ENCODE measurements around the gene MMP13.
"Not testable (repeated sequence)": the region's sequence is repeated elsewhere in the genome, so short reads cannot be mapped to it uniquely, and the experiment has no call there.

Gene MMP13

DNA sequence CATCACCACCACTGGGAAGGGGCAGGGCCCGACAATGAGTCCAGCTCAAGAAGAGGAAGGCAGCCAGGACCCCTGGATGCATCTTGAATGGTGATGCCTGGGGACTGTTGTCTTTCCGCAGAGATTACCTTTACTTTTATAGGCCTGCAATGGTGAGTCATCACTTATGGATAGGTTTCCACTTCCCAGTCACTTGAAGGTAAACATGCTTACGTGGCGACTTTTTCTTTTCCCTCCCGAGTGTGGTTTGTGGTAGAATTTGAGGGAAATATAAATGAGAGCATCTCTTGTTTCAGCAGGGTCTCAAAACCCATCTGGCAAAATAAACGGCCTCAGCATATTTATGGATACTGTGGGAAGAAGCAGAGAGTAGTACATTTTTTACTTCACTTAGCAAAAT is at the start of gene MMP13:
Gene MMP13, minus strand, starts transcription at position 109 of the 400 bp plus-strand sequence. Its CDS starts 27 bp downstream, at position 82.
- DNase-seq, result peak; percentile 33

DNA sequence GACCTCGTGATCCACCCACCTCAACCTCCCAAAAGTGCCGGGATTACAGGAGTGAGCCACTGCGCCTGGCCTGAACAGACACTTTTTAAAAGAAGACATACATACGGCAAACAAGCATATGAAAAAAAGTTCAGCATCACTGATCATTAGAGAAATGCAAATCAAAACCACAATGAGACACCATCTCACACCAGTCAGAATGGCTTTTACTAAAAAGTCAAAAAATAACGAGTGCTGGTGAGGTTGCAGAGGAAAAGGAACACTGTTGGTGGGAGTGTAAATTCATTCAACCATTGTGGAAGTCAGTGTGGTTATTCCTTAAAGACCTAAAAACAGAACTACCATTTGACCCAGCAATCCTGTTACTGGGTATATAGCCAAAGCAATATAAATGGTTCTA is 48.7 kb upstream of the MMP13 start:
- DNase-seq, result not testable (repeated sequence)

DNA sequence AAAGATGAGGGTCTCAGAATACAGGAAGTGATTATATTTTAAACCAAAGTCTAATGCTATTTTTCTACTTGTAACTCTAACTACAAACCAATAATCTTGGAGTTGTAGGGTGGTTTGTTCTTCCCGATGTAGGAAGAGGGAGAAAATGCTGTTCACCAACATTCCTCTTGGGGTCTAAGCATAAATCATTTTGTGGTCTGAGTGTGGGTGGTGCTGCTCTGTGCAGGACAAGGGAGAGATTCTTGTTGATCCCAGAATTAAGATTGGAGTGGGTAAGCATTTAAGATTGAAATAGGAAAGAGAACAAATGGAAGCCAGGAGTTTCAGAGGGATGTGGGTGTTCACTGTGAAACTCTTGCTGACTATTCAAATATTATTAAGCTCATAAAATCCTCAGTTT is 38.6 kb upstream of the MMP13 start:
- DNase-seq, result no peak

DNA sequence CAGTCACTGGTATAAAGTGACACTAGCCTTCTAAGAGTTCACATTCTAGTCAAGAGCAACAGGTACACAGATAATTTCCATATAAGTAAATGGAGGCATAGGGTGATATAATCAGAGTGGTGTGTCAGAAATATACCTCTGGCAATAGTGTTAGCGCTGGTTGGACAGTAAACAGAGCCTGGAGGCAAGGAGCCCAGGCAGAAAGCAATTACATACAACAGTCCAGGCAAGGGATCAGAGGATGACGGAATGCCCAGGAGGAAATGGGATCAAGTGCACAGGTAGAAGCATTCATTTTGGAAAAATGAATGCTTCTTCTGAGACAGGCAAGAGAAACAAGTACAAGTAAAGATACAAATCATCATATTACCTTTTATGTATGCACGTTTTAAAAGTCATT is 36.2 kb upstream of the MMP13 start:
- DNase-seq, result no peak

DNA sequence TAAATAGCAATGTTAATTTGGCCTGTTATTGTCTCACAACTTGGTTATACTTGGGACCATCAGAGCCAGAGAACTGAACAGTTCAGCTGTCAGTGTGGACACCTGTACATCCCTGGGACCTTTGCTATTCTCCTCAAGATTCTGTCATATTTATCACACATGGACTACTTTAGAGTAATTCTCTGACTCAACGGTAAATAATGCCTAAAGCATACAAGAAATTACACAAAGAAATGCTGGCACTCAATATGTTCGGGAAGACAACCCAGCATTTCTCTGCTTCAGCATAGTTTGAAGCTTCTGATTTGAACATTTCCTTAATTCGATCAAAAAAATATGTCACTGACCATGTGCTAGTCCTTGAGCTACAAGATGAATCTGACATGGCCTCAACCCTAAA is 34.6 kb upstream of the MMP13 start:
- no peak for DNase-seq

DNA sequence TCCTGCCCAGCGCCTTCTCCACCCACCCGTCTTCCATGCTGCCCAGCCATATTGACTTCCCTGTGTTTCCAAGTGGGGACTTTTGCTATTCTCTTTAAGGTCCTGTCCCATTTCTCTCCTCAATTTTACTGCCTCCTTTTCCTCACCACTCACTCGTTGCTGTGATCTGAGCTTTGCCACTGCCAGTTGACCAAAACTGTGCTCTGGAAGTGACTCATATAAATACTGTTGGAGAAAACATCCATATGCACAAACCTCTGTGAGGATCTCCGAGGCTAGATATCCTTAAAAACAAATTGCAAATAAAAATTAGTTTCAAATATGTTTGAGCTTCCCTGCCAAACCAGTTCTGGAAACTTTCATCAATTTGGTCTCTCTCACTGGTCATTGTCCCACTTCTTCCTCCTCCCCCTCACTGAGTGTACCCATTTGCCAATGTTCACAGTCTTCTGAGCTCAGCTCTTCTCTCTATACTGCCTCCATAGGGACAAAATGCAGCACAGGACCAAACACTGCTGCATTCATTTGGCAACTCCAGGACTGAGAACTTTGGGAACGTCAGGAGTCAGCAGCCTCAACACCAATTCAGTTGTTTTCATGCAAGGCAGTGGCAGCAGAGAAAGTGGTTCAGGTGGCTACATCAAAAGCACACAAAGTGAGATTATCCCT is 34.0 kb upstream of the MMP13 start:
- no peak for DNase-seq

DNA sequence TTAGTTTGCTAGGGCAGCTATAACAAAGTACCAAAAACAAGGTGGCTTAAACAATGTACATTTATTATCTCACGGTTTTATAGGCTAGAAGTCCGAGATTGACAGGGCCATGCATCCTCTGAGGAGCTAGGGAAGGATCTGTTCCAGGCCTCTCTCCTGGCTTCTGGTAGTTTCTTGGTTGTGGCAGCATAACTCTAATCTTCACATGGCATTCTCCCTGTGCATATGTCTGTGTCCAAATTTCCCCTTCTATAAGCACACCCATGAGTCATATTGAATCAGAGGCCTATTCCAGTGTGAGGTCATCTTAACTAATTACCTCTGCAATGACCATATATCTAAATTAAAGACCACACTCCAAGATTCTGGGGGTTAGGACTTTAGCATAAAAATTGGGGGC is 31.3 kb upstream of the MMP13 start:
- DNase-seq, result no peak

DNA sequence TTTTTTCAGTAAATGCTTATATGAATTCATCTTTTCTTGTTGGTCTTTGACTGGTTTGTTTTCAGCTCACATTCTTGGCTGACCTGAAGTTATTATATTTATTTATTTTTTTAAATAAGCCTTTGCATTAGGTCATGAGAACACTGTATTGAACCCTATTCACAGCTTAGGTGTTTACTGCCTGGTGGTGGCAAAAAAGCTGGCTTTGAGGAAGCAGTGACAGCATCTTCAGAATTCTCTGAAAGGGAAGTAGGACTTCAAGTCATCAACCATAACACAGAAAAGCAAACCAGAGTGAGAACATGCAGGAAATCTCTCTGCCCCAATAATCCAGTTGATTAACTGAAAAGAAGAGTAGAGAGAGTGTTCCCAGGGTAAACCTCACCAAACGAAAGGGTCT is 30.3 kb upstream of the MMP13 start:
- no peak for DNase-seq

DNA sequence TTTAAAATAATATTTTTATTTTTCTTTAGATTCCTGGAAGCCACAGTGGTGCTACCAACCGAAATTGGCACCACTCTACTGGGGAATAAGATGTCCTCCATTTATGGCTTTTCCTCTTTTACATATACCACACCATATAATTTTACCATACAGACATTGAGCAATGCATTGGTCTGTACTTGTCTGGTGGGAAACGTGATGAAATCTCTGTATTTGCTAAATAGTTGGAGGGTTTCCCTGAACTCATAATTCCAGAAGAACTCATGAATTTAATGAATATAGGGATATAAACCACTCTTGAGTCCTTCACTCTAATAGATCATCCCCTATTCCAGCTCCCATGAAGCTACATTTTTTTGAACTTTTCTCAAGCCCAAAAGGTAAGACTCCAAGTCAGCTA is 28.0 kb upstream of the MMP13 start:
- no peak for DNase-seq

DNA sequence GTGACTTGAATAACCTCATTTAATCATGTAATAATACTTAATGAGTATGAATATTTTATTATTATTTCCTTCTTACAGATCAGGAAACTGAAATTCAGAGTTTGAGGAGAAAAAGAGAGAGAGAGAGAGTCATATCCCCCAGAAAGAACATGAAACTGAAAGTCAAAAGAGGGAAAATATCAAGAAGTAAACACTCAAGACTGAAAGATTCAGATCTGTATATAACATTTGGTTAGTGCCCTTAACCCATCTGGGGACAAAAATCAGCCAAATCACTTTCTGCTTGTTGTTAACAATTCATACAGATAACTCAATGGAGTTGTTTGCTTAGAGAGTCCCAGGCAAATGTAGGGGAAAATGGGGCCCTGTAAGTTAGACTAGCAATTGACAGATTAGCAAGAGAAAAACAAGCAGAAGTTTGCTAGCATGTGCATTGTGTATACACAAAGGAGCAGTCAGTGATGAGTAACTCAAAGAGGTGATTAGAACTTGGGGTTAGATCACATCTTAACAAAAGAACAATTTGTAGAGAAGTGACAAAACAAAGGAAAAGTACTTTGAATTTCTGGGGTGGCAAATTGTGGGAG is 25.9 kb upstream of the MMP13 start:
- no peak for DNase-seq

DNA sequence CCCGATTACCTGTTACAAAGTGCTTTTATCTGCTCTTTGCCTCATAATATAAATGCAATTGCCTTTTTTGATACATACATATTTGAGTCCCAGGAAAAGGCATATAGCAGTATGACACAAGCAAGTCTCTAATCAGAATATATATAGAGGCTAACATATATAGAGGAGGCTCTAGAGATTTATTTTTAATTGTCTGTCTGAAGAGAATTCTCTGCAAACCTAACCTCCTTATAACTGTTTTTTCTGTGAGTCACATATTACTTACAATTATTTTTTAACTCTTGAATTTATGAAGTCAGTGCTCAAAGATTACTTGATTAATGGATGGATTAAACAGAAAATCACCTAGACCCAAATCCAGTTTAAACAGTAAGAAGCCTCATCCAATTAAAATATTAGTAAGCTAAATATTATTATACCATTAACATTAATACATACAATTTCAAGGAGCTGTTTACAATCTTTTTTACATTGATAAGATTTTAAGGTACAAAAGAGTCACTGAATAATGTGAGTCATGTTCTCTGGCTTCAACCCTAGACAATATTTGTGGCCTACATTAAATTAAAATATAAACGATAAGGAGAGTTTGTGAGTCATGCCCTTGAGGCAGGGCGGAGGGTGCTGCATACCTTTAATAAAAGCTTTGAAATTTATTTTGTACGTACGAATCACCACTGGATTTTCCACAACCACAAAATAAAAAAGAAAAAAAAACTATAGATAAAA is 19.2 kb upstream of the MMP13 start:
- DNase-seq, result no peak

DNA sequence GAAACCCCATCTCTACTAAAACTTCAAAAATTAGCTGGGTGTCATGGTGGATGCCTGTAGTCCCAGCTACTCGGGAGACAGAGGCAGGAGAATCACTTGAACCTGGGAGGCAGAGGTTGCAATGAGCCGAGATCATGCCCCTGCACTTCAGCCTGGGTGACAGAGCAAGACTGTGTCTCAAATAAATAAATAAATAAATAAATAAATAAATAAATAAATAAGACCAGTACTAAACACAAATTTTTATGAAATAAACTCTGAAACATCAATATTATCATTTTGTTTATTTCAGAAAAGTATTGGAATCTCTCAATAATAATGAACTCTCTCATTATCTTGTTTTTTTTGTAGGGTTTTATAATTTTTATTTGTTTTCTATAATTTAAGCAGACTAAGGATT is 18.2 kb upstream of the MMP13 start:
- not testable (repeated sequence) for DNase-seq

DNA sequence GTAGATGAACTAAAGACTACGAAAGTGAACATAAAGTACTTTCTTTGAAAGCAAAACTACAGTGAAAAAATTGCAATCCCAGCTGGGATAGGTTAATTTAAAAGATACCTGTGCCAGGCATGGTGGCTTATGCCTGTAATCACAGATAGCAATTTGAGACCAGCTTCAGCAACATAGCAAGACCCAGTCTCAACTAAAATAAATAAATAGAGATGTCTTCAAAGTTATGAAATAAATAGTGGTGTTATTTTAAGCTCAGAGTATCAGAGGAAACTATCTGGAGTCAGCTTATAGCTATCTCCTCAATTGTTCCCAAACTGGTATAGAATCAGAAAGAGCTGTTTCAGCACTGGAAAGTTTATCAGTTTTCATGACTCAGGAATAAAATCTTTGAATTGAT is 17.3 kb upstream of the MMP13 start:
- no peak for DNase-seq

DNA sequence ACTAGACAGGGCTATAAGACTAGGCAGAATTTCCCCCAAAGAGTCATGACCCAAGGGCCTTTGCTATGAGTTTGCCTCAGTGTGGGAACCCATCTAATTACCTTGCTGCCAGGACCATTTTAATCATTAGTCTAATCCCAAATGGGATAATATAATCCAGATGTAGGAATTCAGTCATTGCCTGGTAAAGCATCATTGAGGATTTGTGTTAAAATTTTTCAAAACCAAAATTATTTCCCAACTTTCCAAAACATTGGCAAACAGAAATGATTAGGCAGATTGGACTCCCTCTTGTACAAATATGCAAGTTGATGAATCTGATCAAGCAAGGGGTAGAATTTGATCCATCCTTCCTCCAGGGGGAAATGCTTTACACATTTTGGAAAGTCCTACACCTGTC is 16.2 kb upstream of the MMP13 start:
- no peak for DNase-seq

DNA sequence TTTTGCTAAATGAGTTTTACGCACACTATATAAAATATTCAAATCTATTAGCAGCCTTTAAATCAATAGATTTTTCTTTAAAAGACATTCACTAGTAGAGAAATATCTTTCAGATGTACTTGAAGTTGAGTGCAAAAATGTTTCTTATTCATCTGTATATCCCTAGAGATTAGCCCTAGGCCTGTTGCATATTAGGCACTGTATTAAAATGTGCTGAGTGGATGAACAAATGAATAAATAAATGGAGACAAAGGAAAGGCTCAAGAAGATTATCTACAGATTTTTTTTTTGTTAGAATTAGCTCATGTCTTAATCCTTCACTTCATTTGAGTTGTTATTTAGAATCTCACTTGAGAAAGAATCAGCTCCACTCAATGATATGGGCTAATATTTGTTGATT is 12.0 kb upstream of the MMP13 start:
- no peak for DNase-seq

DNA sequence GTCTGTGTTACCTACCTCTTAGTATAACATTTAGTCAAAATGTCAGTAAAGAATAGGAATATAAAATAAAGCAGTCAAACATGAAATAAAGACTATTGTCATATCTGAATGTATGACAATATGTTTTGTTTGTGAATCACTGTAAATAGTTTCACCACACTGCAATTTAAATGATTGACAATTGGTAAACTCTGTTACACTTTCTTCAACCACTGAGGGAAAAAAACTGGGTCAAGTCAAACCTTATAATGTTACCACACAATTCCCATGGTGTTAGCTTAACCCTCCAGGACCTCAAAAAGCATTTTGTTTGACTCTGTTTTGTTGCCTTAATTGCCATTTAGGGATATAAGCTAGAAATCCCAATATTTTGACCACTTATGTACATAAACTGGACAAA is 10.5 kb upstream of the MMP13 start:
- no peak for DNase-seq

DNA sequence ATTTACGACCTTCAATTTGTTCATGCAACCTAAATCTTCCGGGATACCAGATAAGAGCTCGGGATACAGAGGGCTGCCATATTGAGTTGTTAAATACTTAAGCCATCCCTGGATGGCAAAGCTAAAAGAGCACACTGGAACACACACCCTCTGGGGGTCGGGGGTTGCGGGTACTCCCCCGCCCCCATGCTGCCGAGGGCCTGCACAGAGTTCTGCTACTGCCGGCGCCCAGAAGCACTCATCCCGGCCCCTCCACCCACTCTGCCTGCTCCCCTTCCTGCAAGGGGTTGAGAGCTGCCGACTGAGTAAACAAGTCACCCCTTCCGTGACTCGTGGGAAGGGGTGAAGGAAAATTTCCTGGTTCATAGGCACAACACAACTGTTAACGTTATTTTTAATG is 9.3 kb upstream of the MMP13 start:
- DNase-seq, result no peak

DNA sequence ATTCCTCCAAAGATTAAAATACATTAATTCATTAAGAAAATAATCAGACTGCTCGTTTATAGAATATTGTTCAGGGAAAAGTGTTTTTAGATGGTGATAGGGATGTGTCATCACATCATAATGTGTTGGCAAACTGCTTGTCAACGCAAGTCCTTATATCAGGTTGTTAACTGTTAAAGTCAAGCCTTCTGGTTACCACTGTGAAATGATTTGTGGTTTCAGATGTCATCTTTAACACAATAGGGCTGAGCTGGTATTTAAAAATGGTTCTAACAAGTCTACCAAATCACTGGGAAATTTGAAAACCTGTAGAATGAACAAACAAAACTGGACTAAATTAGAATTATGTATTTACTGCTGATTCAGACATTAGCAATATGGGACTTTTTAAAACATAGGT is 2.4 kb upstream of the MMP13 start:
- DNase-seq, result no peak

DNA sequence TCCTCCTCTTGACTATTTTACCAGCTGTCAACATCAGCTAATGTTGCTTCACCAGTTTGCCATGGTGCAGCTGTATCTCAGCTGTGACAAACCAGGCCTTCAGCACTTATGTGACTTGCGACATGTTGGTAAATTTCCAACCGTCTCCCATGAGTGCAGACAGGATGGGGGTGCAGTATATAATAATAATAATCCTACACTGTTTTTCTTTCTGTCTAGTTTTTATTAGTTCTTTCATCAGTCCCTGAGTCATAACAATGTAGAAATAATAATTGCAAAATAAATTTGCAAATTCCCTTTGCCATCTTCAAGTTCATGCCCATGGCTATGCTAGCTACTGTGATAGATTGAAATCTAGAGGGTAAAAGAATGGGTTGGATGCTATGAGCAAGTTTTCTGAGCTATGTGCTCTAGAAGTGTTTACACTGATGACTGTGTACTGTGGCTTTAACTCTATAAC is 4.9 kb downstream of the MMP13 start:
- DNase-seq, result no peak

DNA sequence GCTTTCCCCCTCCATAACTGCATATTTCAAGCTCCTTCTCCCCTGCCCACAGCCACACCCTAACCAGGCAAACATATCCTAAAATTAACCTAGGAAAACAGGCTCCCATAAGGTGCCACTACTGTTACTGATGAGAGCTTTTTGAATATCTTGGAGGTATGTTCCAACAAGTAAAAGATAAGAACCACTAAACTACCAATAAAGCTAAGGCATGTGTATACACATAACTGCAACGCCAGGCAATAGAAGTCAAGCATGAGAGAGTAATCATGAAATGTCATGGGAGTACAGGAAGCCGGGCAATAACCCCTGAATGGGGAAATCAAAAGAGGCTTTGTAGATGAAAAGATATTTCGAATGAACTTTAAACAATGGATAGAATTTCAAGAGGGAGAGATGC is 9.3 kb downstream of the MMP13 start:
- DNase-seq, result no peak

DNA sequence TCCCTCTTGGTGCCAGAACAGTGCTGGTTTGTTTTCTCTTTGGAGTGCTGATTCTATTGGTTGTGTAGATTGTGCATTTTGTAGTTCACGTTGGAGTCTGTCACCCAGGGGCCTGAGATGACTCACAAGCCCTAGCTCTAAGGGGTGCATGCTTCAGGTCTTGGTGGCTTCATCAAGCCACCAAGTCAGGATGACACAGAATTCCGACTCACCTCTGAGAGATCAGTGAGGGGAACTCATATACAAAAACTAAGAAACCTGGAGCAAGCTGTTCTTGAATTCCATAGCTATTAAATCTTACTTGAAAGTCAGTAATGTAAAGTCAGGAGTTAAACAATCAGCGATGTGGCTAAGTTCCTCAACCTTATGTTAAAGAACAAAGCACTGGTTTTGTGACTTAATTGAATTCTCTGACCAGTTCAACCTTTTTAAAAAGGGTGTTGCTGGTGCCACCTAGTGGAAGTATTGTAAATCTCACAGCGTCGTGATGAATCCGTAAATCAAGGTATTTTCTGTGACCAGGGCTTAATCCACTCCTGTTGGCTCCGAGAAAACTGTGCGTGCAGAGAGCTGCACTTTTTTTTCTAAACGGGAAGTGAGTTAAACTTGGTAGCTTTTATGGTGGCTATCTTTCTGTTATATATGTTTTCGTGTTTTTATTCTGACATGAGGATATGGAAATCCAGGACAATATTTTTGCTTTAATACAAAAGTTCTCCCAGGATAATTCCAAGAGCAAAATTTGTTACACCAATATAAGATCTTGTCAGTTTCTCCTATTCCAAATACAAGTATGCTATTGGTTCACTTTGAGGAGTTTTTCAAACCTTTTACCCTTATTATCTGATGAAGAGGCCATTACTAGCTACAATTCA is 14.6 kb downstream of the MMP13 start:
- DNase-seq, result peak; percentile 68

DNA sequence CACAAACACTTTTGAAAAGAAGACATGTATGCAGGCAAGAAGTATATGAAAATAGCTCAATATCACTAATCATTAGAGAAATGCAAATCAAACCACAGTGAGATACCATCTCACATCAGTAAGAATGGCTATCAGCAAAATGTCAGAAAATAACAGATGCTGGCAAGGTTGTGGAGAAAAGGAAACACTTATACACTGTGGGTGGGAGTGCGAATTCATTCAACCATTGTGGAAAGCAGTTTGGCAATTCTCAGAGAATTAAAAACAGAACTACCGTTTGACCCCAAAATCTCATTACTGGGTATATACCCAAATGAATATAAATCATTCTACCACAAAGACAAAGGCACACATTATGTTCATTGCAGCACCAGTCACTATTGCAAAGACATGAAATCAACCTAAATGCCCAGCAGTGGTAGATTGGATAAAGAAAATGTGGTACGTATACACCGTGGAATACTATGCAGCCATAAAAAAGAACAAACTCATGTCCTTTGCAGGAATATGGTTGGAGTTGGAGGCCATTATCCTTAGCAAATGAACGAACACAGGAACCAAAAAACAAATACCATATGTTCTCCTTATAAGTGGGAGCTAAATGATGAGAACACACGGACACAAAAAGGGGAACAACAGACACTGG is 18.5 kb downstream of the MMP13 start:
- no peak for DNase-seq

DNA sequence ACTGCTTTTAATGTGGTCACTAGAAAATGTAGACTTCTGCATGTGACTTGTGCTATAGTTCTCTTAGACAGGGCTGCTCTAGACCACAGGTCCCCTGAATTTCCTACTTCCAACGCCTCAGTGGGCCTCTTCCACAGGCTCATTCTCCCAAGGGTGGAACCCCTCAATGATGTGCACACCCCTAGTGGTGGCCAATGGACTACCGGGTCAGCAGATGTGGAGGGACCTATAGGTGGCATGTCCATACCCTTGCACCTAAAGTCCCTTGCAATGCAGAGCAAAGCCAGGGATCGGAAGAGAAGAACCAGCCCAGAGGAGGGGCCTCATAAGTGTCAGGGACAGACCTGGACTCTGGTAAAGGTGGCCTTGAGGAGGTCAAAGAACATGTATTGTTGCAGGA is 20.0 kb downstream of the MMP13 start:
- no peak for DNase-seq

Measured in RPMI8226 (cell line).